ENCODE results near the gene GCAT. TPM values are rescaled to one million over a fixed set of nuclear protein-coding genes. Genes with fewer than 3 reads are reported as not detected.
"Not testable (repeated sequence)": the region's sequence is repeated elsewhere in the genome, so short reads cannot be mapped to it uniquely, and the experiment has no call there.

GCAT gene
- total RNA-seq, 3 donors from 2014 or later (not counting 1 experiment from before 2014, with no cell fraction given): 0.25 to 1.2 (median 0.28) TPM

DNA sequence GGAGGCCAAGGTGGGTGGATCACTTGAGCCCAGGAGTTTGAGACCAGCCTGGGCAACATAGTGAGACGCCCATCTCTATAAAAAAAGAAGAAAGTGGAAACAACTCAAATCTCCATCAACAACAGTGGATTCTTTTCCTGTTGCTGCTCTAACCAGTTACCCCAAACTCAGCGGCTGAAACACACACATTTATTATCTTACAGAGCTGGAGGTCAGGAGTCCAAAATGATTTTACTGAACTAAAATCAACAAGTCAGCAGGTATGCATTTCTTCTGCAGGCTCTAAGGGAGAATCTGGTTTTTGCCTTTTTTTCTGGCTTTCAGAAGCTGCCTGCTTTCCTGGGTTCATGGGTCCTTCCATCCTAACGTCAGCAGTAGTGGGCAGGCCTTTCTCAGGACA, 11.7 kb upstream of the GCAT start:
- Mint-ChIP-seq H3K4me1 (no peaks in the 10 kb centered on the region), H3K36me3 (no peaks in the 10 kb centered on the region), H3K9me3 (no peaks in the 10 kb centered on the region), H3K27me3 (ENCODE audit: low read depth in 2 of 2) (peaks cover 0 to 10% of the 10 kb centered on the region in 2 donors), H3K4me3 (no peak overlapping the region), H3K27ac (no peak overlapping the region)
- ATAC-seq (no peak), DNase-seq (no peak)
- Histone ChIP-seq H3K4me1 (ENCODE audit: control insufficient read depth, insufficient read depth, low read length) (no peaks in the 10 kb centered on the region), H3K9me3 (ENCODE audit: control insufficient read depth, insufficient read depth, low read length) (no peaks in the 10 kb centered on the region), H3K4me3 (ENCODE audit: low read length) (no peak overlapping the region), H3K27ac (ENCODE audit: low read length) (no peak overlapping the region), H3K27me3 (ENCODE audit: control insufficient read depth, insufficient read depth, low read length) (no peaks in the 10 kb centered on the region), H3K36me3 (ENCODE audit: control insufficient read depth, insufficient read depth, low read length) (no peaks in the 10 kb centered on the region)
- intact Hi-C loops (cut with micrococcal nuclease): no loop called here
- WGBS (ENCODE audit: insufficient coverage): 80% methylated on average over 3 of the region's 3 CpGs
- TF ChIP-seq, protein P1, sequence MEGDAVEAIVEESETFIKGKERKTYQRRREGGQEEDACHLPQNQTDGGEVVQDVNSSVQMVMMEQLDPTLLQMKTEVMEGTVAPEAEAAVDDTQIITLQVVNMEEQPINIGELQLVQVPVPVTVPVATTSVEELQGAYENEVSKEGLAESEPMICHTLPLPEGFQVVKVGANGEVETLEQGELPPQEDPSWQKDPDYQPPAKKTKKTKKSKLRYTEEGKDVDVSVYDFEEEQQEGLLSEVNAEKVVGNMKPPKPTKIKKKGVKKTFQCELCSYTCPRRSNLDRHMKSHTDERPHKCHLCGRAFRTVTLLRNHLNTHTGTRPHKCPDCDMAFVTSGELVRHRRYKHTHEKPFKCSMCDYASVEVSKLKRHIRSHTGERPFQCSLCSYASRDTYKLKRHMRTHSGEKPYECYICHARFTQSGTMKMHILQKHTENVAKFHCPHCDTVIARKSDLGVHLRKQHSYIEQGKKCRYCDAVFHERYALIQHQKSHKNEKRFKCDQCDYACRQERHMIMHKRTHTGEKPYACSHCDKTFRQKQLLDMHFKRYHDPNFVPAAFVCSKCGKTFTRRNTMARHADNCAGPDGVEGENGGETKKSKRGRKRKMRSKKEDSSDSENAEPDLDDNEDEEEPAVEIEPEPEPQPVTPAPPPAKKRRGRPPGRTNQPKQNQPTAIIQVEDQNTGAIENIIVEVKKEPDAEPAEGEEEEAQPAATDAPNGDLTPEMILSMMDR (IDR thresholded peaks at IDR 0.05): no peak

GRCh38 chr22:37797259-37797658, 10.5 kb upstream of the GCAT start:
- H3K36me3 ChIP-seq (ENCODE audit: control insufficient read depth, insufficient read depth, low read length); H3K9me3 Mint-ChIP-seq; H3K4me3 ChIP-seq (ENCODE audit: low read length); H3K4me1 Mint-ChIP-seq; H3K36me3 Mint-ChIP-seq; H3K4me1 ChIP-seq (ENCODE audit: control insufficient read depth, insufficient read depth, low read length); H3K27me3 Mint-ChIP-seq (ENCODE audit: low read depth in 2 of 2); DNase-seq; H3K27ac ChIP-seq (ENCODE audit: low read length); ATAC-seq; H3K4me3 Mint-ChIP-seq; H3K9me3 ChIP-seq (ENCODE audit: control insufficient read depth, insufficient read depth, low read length); H3K27ac Mint-ChIP-seq; H3K27me3 ChIP-seq (ENCODE audit: control insufficient read depth, insufficient read depth, low read length); intact Hi-C loops (cut with micrococcal nuclease): not testable (repeated sequence)
- 96% methylated on average over 7 of the region's 7 CpGs for WGBS (ENCODE audit: insufficient coverage)

DNA sequence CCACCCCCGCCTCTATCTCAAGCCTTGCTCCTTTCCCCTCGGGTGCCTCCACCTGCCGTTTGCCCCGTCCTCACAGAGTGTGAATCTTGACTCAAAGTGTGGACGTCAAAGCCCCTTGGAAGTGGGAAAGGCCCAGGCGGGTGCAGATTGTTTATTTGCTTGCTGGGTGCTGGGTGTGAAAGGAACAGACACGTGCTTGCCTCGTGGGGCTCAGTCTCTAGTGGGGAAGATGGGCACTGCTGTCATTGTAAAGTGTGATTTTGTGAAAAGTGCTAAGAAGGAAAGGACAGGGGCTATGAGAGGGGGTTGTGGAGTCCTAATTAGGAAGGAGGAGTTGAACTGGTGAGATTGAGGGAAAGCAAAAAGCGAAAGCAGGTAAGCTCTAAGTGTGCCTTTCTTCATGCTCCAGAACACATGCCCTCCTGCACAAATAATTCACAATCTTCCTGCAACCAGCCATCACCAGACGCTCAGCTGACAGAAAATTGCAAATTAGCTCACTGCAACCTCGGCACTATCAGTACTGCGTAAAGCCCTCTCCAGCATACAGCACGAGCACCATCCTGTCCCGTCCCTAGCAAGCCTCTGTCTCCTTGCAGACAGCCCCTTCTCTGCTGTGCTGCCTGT, 9.7 kb upstream of the GCAT start:
- H3K9me3 Mint-ChIP-seq: no peaks in the 10 kb centered on the region
- Histone ChIP-seq H3K36me3 (ENCODE audit: control insufficient read depth, insufficient read depth, low read length) (no peaks in the 10 kb centered on the region), H3K27me3 (ENCODE audit: control insufficient read depth, insufficient read depth, low read length) (peaks cover 11% of the 10 kb centered on the region), H3K4me3 (ENCODE audit: low read length) (no peak overlapping the region), H3K4me1 (ENCODE audit: control insufficient read depth, insufficient read depth, low read length) (peaks cover 12% of the 10 kb centered on the region), H3K9me3 (ENCODE audit: control insufficient read depth, insufficient read depth, low read length) (no peaks in the 10 kb centered on the region), H3K27ac (ENCODE audit: low read length) (no peak overlapping the region)
- no peak overlapping the region for H3K4me3 Mint-ChIP-seq
- H3K27ac Mint-ChIP-seq: no peak overlapping the region
- whole genome bisulfite sequencing (ENCODE audit: insufficient coverage): 74% methylated on average over 14 of the region's 14 CpGs
- TF ChIP-seq, protein P1 (IDR thresholded peaks at IDR 0.05): no peak
- H3K4me1 Mint-ChIP-seq: peaks cover 0 to 5% of the 10 kb centered on the region in 2 donors
- H3K36me3 Mint-ChIP-seq: no peaks in the 10 kb centered on the region
- DNase-seq (no peak), ATAC-seq (no peak)
- H3K27me3 Mint-ChIP-seq (ENCODE audit: low read depth in 2 of 2): peaks cover 3 to 14% of the 10 kb centered on the region in 2 donors
- intact Hi-C loops (cut with micrococcal nuclease): no loop called here

- H3K4me3 ChIP-seq (ENCODE audit: low read length); H3K36me3 Mint-ChIP-seq; H3K27ac Mint-ChIP-seq; H3K9me3 Mint-ChIP-seq; H3K27ac ChIP-seq (ENCODE audit: low read length); H3K36me3 ChIP-seq (ENCODE audit: control insufficient read depth, insufficient read depth, low read length); H3K4me3 Mint-ChIP-seq; H3K9me3 ChIP-seq (ENCODE audit: control insufficient read depth, insufficient read depth, low read length); intact Hi-C loops (cut with micrococcal nuclease); ATAC-seq; DNase-seq: not testable (repeated sequence)
- peaks cover 26% of the 10 kb centered on the region for H3K4me1 ChIP-seq (ENCODE audit: control insufficient read depth, insufficient read depth, low read length)
- H3K27me3 Mint-ChIP-seq (ENCODE audit: low read depth in 2 of 2): peaks cover 17 to 24% of the 10 kb centered on the region in 2 donors
- peaks cover 0 to 18% of the 10 kb centered on the region in 2 donors for H3K4me1 Mint-ChIP-seq
- WGBS (ENCODE audit: insufficient coverage): 76% methylated on average over 9 of the region's 9 CpGs
- H3K27me3 ChIP-seq (ENCODE audit: control insufficient read depth, insufficient read depth, low read length): peaks cover 27% of the 10 kb centered on the region
Measured at GRCh38 chr22:37799979-37800378, 7.8 kb upstream of the GCAT start.
